Transverse colon (tissue), 3 donors: Measurements from ENCODE around the gene WDR72.

Experiments
- EP300 ChIP-seq: sonication (generic); formaldehyde crosslinking; IDR thresholded peaks from one replicate; pipeline ENCODE4 v1.6.1; 2017; ENCODE audit warnings: antibody characterized with exemption, low read depth
- POLR2A ChIP-seq: fragments of 450-650 bp; IDR thresholded peaks from one replicate; pipeline ENCODE4 v1.6.1; 2016; ENCODE audit warnings: antibody characterized with exemption, mild to moderate bottlenecking, moderate library complexity
- TF ChIP-seq, protein P1 (sequence below), 5 experiments: fragments of 200-600 bp in 3 of 5; fragments of 450-650 bp in 2 of 5; sonication (generic) in 3 of 5; IDR thresholded peaks; 1 replicate in 2 of 5; 2 replicates in 3 of 5; pipeline ENCODE4 v1.5.1; 2016 to 2017; ENCODE audit warnings: antibody characterized with exemption in 5 of 5, inconsistent platforms in 3 of 5, mild to moderate bottlenecking in 2 of 5, moderate library complexity in 1 of 5

DNA sequence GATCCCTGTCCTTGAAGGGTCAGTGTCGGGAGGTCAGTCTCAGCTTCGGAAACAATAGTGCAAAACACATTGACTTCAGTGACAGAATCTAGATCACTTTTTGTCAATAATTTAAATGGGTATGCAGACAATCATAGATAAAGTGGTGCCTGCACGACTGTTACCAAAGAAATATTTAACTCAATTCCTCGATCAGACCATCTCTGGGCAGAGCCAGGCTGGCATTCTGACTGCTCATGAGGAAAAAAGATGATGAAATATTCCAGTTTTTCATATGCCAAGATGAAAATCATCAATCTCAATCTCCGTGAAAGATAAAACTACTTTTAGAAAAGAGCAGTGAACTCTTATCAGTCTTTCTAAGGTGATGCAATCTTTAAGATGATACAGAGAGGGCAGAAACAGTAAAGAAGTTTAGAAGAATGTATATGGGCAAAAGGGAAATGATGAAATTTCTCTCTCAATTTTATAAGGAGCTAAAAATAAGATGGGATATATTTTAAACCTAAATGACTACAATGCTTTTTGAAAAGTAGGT is 169.9 kb downstream of the WDR72 start:
- no peak for TF ChIP-seq POLR2A
- no peak for TF ChIP-seq EP300
- TF ChIP-seq, protein P1, sequence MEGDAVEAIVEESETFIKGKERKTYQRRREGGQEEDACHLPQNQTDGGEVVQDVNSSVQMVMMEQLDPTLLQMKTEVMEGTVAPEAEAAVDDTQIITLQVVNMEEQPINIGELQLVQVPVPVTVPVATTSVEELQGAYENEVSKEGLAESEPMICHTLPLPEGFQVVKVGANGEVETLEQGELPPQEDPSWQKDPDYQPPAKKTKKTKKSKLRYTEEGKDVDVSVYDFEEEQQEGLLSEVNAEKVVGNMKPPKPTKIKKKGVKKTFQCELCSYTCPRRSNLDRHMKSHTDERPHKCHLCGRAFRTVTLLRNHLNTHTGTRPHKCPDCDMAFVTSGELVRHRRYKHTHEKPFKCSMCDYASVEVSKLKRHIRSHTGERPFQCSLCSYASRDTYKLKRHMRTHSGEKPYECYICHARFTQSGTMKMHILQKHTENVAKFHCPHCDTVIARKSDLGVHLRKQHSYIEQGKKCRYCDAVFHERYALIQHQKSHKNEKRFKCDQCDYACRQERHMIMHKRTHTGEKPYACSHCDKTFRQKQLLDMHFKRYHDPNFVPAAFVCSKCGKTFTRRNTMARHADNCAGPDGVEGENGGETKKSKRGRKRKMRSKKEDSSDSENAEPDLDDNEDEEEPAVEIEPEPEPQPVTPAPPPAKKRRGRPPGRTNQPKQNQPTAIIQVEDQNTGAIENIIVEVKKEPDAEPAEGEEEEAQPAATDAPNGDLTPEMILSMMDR (IDR thresholded peaks at IDR 0.05) = no peak
